ENCODE measurements around the gene SNHG17. TPM values are rescaled to one million over a fixed set of nuclear protein-coding genes. Genes with fewer than 3 reads are reported as not detected.

Gene SNHG17
- 91.4 and 105 TPM in 2 replicates for total RNA-seq (2021)
- Bru-seq, nascent RNA = percentile 98 among the genes with signal in this experiment
- BruChase-seq, experiment 1, labeled RNA remaining after a 2-hour chase = percentile 95 among the genes with signal in this experiment
- percentile 95 among the genes with signal in this experiment for BruChase-seq, experiment 2, labeled RNA remaining after a 6-hour chase
- long read RNA-seq, partial matches to known transcripts = 16 of 55 reads
- long read RNA-seq, other reads (novel, unspliced or antisense) = 38 of 55 reads

DNA sequence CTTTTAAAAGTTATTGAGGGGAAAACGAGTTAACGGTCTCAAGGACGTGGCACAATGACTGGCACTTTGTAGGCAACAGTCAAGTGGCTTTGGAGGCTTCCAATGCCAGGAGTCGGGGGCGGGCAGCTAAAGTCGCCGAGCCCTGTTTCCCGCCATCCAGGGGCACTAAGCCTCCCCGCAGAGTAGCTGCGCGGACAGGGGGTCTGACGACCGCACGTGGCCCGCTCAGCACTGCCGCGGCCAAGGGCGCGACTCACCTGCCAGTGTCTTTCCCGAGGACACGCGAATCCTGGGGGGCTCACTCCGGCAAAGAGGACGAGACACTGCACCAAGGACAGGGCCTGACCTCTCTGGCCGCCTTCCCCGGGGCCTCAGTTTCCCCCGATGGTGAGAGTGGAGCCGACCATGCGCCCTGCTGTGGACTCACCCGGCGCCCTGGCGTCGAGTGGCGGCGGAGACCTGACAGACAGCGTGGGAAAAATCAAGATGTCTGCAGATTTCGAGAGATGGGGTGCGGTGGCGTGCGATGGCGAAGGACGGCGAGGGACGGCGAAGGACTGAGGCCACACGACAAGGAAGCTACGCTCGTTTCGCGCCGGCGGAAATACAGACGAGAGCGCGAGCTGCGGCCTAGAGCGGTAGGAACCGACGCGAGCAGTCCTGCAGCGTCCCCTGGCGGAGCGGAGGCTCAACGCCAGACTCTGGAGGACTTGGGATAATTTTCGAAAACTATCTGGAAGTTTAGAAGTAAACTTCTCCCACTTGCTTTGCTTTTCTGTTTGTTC, at the start of gene SNHG17:
Gene SNHG17 (minus strand): TSS at position 559 of the 785 bp plus-strand sequence.
- Histone ChIP-seq H3K4me3 (ENCODE audit: low read depth, low read length, poor library complexity, severe bottlenecking) (peak within 1 kb of the TSS; percentile 86), H3K27me3 (replicated peaks; ENCODE audit: insufficient read depth, low read depth, low read length, poor library complexity) (no peaks in the 10 kb centered on the region), H3K4me1 (ENCODE audit: insufficient read depth, low read length, poor library complexity, severe bottlenecking) (peaks cover 4% of the 10 kb centered on the region), H3K9me3 (ENCODE audit: low read depth, low read length, poor library complexity, severe bottlenecking) (no peaks in the 10 kb centered on the region), H3K27ac (ENCODE audit: low read depth, low read length, poor library complexity, severe bottlenecking) (peak within 1 kb of the TSS; percentile 91), H3K36me3 (ENCODE audit: insufficient read depth, low read length, poor library complexity, severe bottlenecking) (peaks cover 46% of the 10 kb centered on the region)
- ChIA-PET POLR2A (ENCODE audit: low non-redundant PET) (interaction anchor here (0.5 to 1.0 kb wide), 4 partner anchors 11 to 85 kb away, joined by 4 to 10 read pairs (median 5); partner anchors contain the start of gene RALGAPB), CTCF (interaction anchor here (0.7 to 1.5 kb wide), 5 partner anchors 8 to 414 kb away, joined by 4 to 14 read pairs (median 5); partner anchors contain the start of gene RALGAPB)
- BruUV-seq (replicated peaks) = TSS peak; percentile 52
- TF ChIP-seq EZH2 (IDR thresholded peaks at IDR 0.05; ENCODE audit: borderline replicate concordance, low read depth, low read length, poor library complexity, severe bottlenecking) (no peak), CTCF (conservative IDR thresholded peaks at IDR 0.05; ENCODE audit: low read depth, low read length) (peak; percentile 99)
- peak; percentile 96 for DNase-seq (ENCODE audit: low spot score)
- intact Hi-C loops (cut with micrococcal nuclease; ENCODE audit: unreplicated experiment) = loop anchor here (1.0 to 2.0 kb wide), 2 partner anchors 11 to 38 kb away; partner anchors contain the start of gene RALGAPB

DNA sequence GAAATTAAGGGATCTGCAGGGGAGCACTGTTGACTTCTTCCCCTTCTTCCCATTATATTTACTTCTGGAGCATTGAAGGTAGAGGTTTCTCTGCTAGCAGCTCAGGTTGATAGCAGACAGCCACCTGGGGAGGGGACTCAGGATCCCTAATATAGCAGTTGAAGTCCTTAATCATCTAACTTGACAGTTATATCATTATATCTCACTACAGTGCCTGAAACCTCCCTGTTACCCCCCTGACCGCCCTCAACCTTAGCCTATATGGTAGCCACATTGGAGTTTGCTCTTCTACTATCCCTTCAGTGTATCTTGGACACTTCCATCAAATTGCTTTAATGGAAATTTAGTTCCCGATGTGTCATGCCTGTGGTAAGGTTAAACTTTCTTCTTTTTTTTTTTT, 44.5 kb upstream of the SNHG17 start:
- Histone ChIP-seq H3K4me1 (ENCODE audit: insufficient read depth, low read length, poor library complexity, severe bottlenecking) (no peaks in the 10 kb centered on the region), H3K27me3 (replicated peaks; ENCODE audit: insufficient read depth, low read depth, low read length, poor library complexity) (no peaks in the 10 kb centered on the region), H3K27ac (ENCODE audit: low read depth, low read length, poor library complexity, severe bottlenecking) (no peak overlapping the region), H3K9me3 (ENCODE audit: low read depth, low read length, poor library complexity, severe bottlenecking) (no peaks in the 10 kb centered on the region), H3K36me3 (ENCODE audit: insufficient read depth, low read length, poor library complexity, severe bottlenecking) (no peaks in the 10 kb centered on the region), H3K4me3 (ENCODE audit: low read depth, low read length, poor library complexity, severe bottlenecking) (no peak overlapping the region)
- DNase-seq (ENCODE audit: low spot score) = no peak
- BruUV-seq (replicated peaks) = no TSS peak
- CTCF ChIA-PET = no interaction called here
- POLR2A ChIA-PET (ENCODE audit: low non-redundant PET) = no interaction called here
- intact Hi-C loops (cut with micrococcal nuclease; ENCODE audit: unreplicated experiment) = no loop called here
- TF ChIP-seq EZH2 (IDR thresholded peaks at IDR 0.05; ENCODE audit: borderline replicate concordance, low read depth, low read length, poor library complexity, severe bottlenecking) (no peak), CTCF (conservative IDR thresholded peaks at IDR 0.05; ENCODE audit: low read depth, low read length) (no peak)

- no peaks in the 10 kb centered on the region for H3K36me3 ChIP-seq (ENCODE audit: insufficient read depth, low read length, poor library complexity, severe bottlenecking)
- ChIA-PET POLR2A (ENCODE audit: low non-redundant PET) (no interaction called here), CTCF (no interaction called here)
- DNase-seq (ENCODE audit: low spot score) = no peak
- no TSS peak for BruUV-seq (replicated peaks)
- H3K4me3 ChIP-seq (ENCODE audit: low read depth, low read length, poor library complexity, severe bottlenecking) = no peak overlapping the region
- H3K27me3 ChIP-seq (replicated peaks; ENCODE audit: insufficient read depth, low read depth, low read length, poor library complexity) = no peaks in the 10 kb centered on the region
- TF ChIP-seq EZH2 (IDR thresholded peaks at IDR 0.05; ENCODE audit: borderline replicate concordance, low read depth, low read length, poor library complexity, severe bottlenecking) (no peak), CTCF (conservative IDR thresholded peaks at IDR 0.05; ENCODE audit: low read depth, low read length) (no peak)
- H3K27ac ChIP-seq (ENCODE audit: low read depth, low read length, poor library complexity, severe bottlenecking) = no peak overlapping the region
- peaks cover 8% of the 10 kb centered on the region for H3K4me1 ChIP-seq (ENCODE audit: insufficient read depth, low read length, poor library complexity, severe bottlenecking)
- no peaks in the 10 kb centered on the region for H3K9me3 ChIP-seq (ENCODE audit: low read depth, low read length, poor library complexity, severe bottlenecking)
- intact Hi-C loops (cut with micrococcal nuclease; ENCODE audit: unreplicated experiment) = no loop called here
Observed at GRCh38 chr20:38477747-38478146, 42.6 kb upstream of the SNHG17 start.
